ENCODE measurements around the gene ZBP1.

The ZBP1 gene

DNA sequence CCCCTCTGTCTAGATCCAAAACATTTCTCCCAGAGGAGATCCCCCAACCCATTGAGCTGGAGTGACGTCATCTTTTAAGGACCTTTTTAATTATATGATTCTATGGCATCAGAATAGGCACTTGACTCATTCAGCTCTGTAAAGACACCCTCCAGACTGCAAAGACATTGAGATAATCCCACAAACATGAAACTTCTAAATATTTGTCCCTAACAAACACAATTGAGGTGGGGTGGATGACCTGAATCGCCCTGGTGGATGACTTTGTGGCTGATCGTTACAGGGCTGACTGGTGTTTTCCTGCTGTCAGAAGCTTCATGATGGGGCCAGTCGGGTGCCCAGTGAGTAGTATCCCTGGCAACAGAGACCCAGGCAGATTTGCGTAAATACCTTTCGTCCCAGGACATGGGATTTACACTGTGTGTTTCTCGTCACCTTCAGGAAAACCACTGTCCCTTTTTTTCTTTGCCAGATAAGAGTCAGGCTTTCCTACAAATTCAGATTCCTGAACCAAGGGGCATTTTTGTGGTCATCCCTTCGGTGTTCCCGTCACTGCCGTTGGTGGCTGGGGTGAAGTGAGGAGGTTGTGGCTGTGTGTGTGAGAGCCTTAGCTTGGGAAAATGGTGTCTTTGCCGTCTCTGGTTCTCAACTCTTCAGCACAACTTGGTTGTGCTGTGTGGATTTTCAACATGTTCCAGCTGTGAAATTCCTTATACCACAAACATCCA, 64.6 kb downstream of the ZBP1 start:
- no peak overlapping the region for H3K27ac ChIP-seq (ENCODE audit: low read depth in 2 of 2, low read length in 2 of 2)
- H3K9ac ChIP-seq (ENCODE audit: low read depth in 1 of 2, low read length in 2 of 2), result no peak overlapping the region
- no peaks in the 10 kb centered on the region for H3K9me3 ChIP-seq (ENCODE audit: control insufficient read depth in 2 of 2, low read length in 2 of 2)
- H3K27me3 ChIP-seq (ENCODE audit: control insufficient read depth in 2 of 2, insufficient read depth in 2 of 2, low read length in 2 of 2), result peaks cover 0 to 4% of the 10 kb centered on the region in 2 donors
- no peaks in the 10 kb centered on the region for H3K36me3 ChIP-seq (ENCODE audit: control insufficient read depth in 2 of 2, insufficient read depth in 2 of 2, low read length in 2 of 2)
- peaks cover 14 to 30% of the 10 kb centered on the region in 2 donors for H3K4me1 ChIP-seq (ENCODE audit: control insufficient read depth in 2 of 2, insufficient read depth in 2 of 2, low read length in 2 of 2)
- no peak overlapping the region for H3K4me3 ChIP-seq (ENCODE audit: low read length in 2 of 2)
